HG03521 (cell line): ENCODE measurements around the gene NUP214.
"Not testable (repeated sequence)": the region's sequence is repeated elsewhere in the genome, so short reads cannot be mapped to it uniquely, and the experiment has no call there.

ENCODE experiments used
- ATAC-seq: cut with Tn5 transposase; IDR thresholded peaks from one replicate; pipeline ENCODE4 v1.9.1; 2021; ENCODE audit warnings: mild to moderate bottlenecking, moderate library complexity; ENCODE audit not compliant: unreplicated experiment

NUP214 gene

GRCh38 chr9:131257266-131258025 is 132.1 kb downstream of the NUP214 start:
- no peak for ATAC-seq

DNA sequence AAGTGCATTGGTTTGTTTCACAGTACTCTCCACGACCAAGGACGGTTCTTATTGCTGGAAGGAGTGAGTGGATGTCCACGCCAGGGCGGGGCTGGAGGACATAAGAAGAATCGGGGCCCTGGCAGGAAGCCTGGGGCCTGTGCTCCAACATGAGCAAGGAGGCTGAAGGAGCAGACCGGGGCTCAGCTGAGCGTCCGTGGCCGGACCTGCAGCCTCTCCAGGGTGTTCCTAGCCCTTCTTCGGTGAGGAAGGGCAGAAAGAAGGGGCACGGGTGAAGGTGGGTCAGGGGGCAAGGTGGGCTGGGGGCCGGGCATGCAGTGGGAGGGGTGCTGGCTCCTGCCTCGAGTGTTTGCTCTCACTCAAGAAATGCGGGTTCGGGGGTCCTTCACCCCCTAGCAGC is 132.8 kb downstream of the NUP214 start:
- ATAC-seq, result no peak

- ATAC-seq, result no peak
Measured at GRCh38 chr9:131258698-131259431, 133.5 kb downstream of the NUP214 start.

DNA sequence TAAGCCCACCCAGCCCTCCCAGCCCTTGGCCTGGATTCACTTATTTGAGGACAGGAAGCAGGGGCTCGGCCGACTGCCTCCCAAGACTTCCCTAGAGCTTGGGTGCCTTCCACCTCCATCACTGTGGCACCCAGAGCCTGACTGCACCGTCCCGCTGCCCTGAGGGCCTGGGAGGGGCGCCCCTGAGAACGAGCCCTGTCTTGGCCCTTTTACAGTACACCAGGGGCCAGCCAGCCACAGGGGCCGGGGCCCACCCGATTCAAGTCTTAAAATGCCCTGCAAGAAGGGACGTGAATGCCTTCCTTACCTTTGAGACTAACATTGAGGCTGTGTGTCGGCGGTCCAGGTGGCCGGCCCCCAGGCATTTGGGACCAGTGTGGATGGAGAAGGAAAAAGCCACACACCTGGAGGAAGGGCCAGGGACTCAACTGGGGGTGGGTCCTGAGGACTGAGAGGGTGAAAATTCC is 134.1 kb downstream of the NUP214 start:
- no peak for ATAC-seq

DNA sequence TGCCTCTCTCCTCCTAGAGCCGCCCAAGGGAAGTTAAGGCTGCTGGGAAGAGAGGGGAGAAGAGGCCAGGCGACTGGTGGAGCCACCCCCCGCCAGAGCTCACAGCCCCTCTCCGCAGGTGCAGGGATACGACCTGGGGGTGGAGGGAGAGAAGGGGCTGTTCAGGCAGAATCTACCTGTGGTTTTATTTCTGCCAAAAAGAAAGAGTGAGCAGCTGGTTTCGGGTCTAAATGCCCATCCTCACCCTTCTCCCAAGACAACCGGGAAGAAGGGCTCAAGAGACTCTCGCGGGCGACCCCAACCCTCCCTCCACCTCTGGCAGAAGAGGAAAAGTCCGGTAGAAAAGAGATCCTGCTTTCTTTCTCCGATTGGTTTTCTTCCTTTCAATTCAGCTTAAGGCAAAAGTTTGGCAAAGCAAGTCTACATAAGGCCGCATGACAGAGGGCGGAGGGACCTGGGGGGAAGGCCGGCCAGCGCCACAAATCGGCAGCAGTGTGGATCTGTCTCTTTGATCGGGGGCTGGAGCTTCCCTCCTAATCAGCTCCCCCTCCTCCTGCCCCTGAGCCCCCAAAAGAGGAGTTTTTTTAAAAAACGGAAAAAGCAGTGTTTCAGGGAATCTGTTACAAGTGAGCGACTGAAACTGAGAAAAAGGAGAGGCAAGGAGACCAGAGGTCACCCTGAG is 134.7 kb downstream of the NUP214 start:
- no peak for ATAC-seq

GRCh38 chr9:131260751-131261452 is 135.5 kb downstream of the NUP214 start:
- no peak for ATAC-seq

DNA sequence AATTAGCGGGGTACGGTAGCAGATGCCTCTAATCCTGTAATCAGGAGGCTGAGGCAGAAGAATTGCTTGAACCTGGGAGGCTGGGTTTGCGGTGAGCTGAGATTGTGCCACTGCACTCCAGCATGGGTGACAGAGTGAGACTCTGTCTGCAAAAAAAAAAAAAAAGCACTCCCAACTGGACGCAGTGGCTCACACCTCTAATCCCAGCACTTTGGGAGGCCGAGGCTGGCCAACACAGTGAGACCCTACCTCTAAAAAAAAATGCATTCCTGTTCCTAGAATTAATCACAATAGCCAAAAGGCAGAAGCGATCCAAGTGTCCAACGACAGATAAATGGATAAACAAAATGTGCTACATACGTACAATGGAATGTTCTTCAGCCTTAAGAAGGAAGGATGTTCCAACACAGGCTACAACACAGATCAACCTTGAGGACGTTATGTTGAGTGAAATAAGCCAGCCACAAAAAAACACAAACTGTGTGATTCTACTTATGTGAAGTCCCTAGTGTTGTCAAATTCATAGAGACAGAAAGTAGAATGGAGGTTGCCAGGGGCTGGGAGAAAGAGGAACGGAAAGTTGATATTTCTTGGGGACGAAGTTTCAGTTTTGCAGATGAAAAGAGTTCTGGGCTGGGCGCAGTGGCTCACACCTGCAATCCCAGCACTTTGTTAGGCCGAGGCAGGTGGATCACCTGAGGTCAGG is 137.1 kb downstream of the NUP214 start:
- no peak for ATAC-seq

DNA sequence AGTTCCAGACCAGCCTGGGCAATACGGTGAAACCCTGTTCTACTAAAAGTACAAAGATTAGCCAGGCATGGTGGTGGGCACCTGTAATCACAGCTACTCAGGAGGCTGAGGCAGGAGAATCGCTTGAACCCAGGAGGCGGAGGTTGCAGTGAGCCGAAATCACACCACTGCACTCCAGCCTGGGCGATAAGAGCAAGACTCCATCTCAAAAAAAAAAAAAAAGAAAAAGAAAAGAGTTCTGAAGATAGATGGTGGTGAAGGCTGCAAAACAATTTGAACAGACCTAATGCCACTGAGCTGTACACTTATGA is 137.6 kb downstream of the NUP214 start:
- not testable (repeated sequence) for ATAC-seq

DNA sequence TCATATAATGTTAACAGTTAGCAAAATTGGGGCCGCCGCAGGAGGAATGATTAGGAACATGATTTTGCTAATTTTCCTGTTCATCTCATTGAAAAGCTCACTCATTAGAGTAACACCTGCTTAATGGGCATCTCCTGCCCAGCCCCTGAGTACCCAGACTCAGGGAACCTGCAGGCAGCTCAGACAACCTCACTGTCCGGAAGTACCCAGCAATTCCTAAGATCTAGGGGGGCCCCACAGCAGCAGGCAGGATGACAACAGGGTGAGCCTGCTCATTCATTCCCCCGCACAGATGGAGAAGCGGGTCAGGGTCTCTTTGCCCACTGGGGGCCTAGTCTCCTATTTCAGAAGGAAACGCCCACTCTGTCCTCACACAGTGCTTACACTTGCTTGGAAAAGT is 138.3 kb downstream of the NUP214 start:
- no peak for ATAC-seq

- ATAC-seq, result no peak
Measured at GRCh38 chr9:131264231-131264630, 138.8 kb downstream of the NUP214 start.

DNA sequence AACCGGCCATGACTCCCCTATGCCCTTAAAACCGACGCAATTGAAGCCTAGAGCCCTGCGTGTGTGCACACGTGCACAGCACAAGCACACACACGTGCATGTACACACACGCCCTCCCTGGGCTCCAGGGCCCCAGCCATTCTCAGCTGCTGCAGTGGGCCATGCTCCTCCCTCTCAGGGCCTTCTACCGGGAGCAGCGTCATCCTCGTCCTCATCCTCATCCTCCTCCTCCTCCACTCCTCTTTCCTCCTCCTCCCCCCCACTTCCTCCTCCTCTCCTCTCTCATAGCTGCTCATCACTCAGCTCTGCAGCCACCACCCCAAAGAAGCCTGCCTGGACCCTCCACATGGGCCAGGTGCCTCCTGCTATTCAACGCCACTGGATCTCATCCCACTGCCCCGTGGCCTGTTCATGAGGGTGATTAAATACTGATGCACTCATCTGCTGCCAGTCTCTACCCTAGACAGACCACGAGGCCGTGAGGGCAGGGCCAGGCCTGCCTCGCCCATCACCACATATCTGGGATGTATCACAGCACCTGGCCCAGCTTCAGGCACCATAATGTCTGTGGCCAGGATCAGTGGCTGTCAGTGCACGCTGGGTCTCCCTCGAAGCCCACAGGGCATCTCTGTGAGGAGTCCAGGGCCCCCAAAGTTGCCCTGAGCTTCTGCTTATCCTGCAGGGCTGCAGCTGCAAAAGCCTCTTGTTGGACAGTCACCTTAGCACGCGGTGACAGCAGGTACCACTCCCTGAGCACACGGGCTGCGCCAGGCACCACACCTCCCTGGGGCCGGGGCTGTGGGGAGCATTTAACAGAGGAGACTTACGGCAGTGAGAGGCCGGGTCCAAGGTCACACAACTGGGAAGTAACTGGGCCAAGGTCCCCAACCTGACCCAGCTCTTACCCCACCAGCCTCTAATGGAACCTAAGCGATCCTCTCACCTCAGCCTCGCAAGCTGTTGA is 141.2 kb downstream of the NUP214 start:
- ATAC-seq, result no peak

DNA sequence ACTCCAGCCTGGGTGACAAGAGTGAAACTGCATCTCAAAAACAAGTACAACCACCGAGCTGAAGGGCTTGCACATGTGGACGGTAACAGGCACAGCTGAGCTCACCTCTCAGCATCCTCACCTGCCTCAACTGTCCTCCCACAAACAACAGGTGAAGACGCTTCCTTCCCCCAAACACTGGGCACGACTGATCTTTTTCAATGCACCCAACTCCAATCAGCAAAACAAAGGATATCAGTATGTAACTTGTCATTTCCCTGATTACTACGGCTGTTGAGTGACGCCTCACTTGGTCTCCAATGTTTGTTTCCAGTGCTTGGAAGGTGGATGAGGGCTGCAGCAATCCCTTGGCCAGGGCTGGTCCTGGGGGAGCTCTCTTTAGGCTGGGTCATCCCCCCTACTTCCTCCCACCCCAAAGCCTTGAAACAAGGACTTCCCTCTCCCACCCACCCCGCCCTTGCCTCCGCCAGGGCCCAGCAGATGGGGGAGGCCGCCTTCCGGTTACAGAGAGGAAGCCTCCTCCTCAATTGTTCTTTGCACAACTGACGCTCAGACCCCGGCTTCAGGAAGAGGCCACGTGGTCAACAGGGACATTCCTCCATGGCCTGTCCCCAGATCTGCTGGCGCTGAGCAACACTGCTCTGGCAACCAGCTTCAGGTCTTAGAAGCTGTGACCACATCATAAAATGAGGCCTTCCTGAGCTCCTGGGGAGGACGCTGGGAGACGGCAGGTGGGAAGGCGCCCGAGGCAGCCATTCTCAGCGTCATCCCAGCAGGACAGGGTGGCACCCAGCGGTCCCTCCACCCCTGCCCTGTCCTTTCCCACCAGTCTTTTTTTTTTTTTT is 145.0 kb downstream of the NUP214 start:
- no peak for ATAC-seq

- ATAC-seq, result not testable (repeated sequence)
Measured at GRCh38 chr9:131271016-131271273, 145.6 kb downstream of the NUP214 start.

DNA sequence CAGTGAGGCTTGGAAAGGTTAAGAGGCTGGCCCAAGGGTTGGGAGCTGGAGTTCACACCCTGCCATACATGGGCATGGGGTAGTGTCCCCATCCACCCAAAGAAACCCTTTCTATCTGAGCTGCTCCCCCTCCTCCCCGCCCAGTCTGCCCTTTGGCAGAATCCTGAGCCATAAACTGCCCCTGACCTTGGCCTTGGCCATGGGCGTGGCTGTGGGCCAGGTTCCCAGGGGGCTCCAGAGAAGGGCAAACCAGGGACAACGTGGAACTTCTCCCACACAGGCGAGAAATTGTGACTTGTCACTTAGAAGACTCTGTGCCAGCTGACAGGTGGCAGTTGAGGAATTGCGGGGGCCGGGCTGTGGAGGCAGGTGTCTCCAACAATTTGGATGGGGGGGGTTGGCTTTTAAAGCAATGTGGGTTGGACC is 146.1 kb downstream of the NUP214 start:
- no peak for ATAC-seq

DNA sequence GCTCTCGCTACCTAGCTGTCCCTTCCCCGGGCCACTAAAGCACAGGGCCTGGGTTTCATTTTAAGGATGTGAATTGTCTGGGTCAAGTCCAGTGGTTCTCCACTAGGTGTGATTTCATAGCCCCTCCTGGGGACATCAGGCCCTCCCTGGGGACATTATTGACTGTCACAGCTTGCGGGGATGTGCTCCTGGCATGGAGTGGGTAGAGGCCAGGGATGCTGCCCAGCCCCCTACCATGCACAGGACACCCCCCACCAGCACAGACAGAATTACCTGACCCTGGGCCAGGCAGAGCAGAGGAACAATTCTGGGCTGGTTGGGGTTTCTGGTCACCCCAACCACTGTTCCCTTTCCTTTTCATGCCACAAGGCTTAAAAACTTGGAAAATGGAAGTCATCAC is 146.8 kb downstream of the NUP214 start:
- no peak for ATAC-seq

GRCh38 chr9:131273146-131273855 is 147.9 kb downstream of the NUP214 start:
- ATAC-seq, result no peak

DNA sequence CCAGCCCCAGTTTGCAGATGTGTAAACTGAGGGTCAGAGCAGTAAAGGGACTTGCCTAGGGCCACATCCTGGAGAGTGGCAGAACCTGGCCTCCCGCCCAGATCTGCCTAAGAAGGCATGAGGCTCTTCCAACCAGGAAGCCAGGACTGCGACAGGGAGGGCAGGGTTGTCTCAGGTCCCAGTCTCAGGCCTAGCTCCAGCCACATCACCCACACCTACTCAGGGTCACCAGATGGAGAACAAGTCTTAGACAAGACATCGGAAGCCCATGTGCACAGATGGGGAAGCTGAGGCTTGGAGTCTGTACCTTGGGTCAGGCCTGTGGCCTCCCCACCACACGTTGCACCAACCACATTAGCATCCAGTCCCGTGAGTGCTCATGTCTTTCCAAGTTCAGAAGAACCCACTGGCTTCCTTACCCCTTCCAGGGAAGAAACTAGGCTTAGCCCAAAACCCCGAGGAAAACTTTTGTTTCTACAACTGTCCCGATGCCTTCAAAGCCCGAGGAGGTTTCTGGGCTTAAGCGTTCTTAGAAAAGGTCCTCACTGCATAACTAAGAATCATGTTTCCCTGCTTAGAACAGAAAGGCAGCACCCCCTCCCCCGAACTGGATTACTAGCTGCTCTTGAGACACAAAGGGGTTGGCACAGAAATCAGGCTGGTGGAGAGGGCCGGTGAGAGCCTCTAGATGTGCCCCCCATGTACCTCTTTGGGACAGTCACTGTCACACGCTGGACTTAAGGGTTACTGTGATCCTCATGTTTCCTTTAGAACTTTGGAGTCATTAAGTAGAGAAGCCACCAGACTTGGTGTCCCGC is 148.7 kb downstream of the NUP214 start:
- no peak for ATAC-seq
